Measurements from ENCODE around the gene STRAP.

Gene STRAP

DNA sequence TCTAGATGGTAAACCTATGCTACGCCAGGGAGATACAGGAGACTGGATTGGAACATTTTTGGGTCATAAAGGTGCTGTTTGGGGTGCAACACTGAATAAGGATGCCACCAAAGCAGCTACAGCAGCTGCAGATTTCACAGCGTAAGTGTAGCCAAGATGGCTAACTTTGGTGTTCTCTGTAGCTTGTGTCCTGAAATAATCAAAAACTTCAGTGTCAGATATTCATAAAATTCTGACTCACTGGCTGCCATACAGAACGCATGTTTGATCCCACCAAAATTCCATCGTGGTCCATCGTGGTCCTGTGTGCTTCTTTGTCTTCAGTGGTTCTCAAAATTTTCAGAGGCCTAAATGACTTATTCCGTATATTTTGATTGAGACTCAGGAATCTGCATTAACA is 1.3 kb downstream of the STRAP start:
- no peak for DNase-seq (ENCODE audit: low read depth)

GRCh38 chr12:15886372-15887042 is 4.3 kb downstream of the STRAP start:
- H3K4me3 ChIP-seq (ENCODE audit: low read depth, low read length), result no peak overlapping the region
- TF ChIP-seq CTCF (IDR thresholded peaks at IDR 0.05; ENCODE audit: control insufficient read depth, extremely low read depth, insufficient read depth), result no peak
- peak; percentile 61 for DNase-seq (ENCODE audit: low read depth)

More for the DNA sequence above, 1.3 kb downstream of the STRAP start:
- TF ChIP-seq CTCF (IDR thresholded peaks at IDR 0.05; ENCODE audit: control insufficient read depth, extremely low read depth, insufficient read depth), result no peak
- H3K4me3 ChIP-seq (ENCODE audit: low read depth, low read length), result peak overlapping the region; percentile 84

- no peak for DNase-seq (ENCODE audit: low read depth)
- H3K4me3 ChIP-seq (ENCODE audit: low read depth, low read length), result no peak overlapping the region
- TF ChIP-seq CTCF (IDR thresholded peaks at IDR 0.05; ENCODE audit: control insufficient read depth, extremely low read depth, insufficient read depth), result no peak
Measured at GRCh38 chr12:15887043-15887817, 5.0 kb downstream of the STRAP start.

DNA sequence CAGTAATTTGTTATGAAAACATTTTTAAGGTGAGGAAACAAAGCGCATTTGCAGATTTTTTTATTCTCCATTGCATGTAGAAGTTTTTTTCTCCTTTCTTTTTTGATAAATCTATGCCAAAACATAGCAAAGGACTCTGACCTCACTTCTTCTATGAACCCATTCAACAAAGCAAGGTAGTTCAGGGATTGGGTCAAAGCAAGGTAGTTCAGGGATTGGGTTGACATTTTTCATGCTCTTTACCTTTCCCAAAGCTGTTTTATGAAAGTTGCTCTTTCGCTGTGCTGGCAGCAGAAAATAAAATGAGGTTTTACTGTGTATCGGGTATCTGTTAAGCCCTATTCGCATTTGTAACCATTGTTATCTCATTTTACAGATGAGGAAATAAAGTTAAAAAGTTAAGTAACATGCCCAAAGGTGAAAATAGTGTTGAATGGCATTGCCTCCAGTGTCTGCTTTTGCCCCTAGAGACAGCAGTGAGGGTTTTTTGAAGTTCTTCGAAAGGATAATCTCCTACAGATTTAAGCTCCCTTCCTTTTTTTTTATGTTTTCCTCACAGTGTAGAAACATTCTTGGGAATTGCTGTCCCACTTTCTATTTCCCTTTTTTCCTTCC is 10.6 kb downstream of the STRAP start:
- TF ChIP-seq CTCF (IDR thresholded peaks at IDR 0.05; ENCODE audit: control insufficient read depth, extremely low read depth, insufficient read depth), result no peak
- DNase-seq (ENCODE audit: low read depth), result no peak
- no peak overlapping the region for H3K4me3 ChIP-seq (ENCODE audit: low read depth, low read length)

GRCh38 chr12:15893260-15893659 is 11.1 kb downstream of the STRAP start:
- no peak overlapping the region for H3K4me3 ChIP-seq (ENCODE audit: low read depth, low read length)
- DNase-seq (ENCODE audit: low read depth), result no peak
- no peak for TF ChIP-seq CTCF (IDR thresholded peaks at IDR 0.05; ENCODE audit: control insufficient read depth, extremely low read depth, insufficient read depth)

DNA sequence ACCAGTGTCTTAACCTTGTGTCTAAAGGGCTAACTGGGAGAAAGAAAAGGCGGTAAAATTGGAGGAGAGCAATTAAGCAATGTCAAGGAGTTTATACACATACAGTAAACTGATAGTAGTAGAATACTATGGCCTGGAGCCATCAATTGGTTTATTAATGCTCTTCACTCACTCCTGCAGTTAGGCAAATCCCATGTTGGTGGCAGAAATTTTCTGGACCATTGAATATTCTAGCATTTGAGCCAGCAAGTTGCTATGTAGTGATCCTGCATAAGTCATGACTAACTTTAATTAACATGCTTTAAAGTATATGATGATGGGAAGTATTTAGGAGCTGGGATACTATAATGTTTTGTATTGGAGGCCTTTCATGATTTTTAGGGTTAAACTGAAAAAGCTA is 14.7 kb downstream of the STRAP start:
- no peak for TF ChIP-seq CTCF (IDR thresholded peaks at IDR 0.05; ENCODE audit: control insufficient read depth, extremely low read depth, insufficient read depth)
- no peak for DNase-seq (ENCODE audit: low read depth)
- no peak overlapping the region for H3K4me3 ChIP-seq (ENCODE audit: low read depth, low read length)
